ENCODE measurements around the gene LYAR.
A peak's percentile ranks its signal among the peaks of the same experiment; 100 is the strongest.

LYAR gene

GRCh38 chr4:4315461-4316149 lies 25.7 kb upstream of the LYAR start:
- DNase-seq (ENCODE audit: low read depth, low spot score) = no peak

- DNase-seq (ENCODE audit: low read depth, low spot score) = no peak
Measured at GRCh38 chr4:4311193-4311592, 21.2 kb upstream of the LYAR start.

GRCh38 chr4:4308800-4309441 lies 19.0 kb upstream of the LYAR start:
- DNase-seq (ENCODE audit: low read depth, low spot score) = peak; percentile 52

- DNase-seq (ENCODE audit: low read depth, low spot score) = no peak
Measured at GRCh38 chr4:4306920-4307319, 17.0 kb upstream of the LYAR start.

- no peak for DNase-seq (ENCODE audit: low read depth, low spot score)
Measured at GRCh38 chr4:4302416-4302815, 12.5 kb upstream of the LYAR start.

- DNase-seq (ENCODE audit: low read depth, low spot score) = no peak
Measured at GRCh38 chr4:4302001-4302400, 12.0 kb upstream of the LYAR start.

- no peak for DNase-seq (ENCODE audit: low read depth, low spot score)
Measured at GRCh38 chr4:4299006-4299405, 9.1 kb upstream of the LYAR start.

- no peak for DNase-seq (ENCODE audit: low read depth, low spot score)
Measured at GRCh38 chr4:4296283-4296846, 6.4 kb upstream of the LYAR start.

GRCh38 chr4:4293279-4293678 lies 3.3 kb upstream of the LYAR start:
- DNase-seq (ENCODE audit: low read depth, low spot score) = no peak

- no peak for DNase-seq (ENCODE audit: low read depth, low spot score)
Measured at GRCh38 chr4:4289597-4289940, 385 bp downstream of the LYAR start.

- no peak for DNase-seq (ENCODE audit: low read depth, low spot score)
Measured at GRCh38 chr4:4289055-4289454, 899 bp downstream of the LYAR start.

- no peak for DNase-seq (ENCODE audit: low read depth, low spot score)
Measured at GRCh38 chr4:4288098-4288497, 1.9 kb downstream of the LYAR start.

GRCh38 chr4:4284827-4285618 lies 4.9 kb downstream of the LYAR start:
- no peak for DNase-seq (ENCODE audit: low read depth, low spot score)

GRCh38 chr4:4281787-4282186 lies 8.2 kb downstream of the LYAR start:
- no peak for DNase-seq (ENCODE audit: low read depth, low spot score)

GRCh38 chr4:4277531-4277930 lies 12.4 kb downstream of the LYAR start:
- no peak for DNase-seq (ENCODE audit: low read depth, low spot score)

- no peak for DNase-seq (ENCODE audit: low read depth, low spot score)
Measured at GRCh38 chr4:4274226-4274625, 15.7 kb downstream of the LYAR start.

- DNase-seq (ENCODE audit: low read depth, low spot score) = no peak
Measured at GRCh38 chr4:4271912-4272311, 18.0 kb downstream of the LYAR start.

- no peak for DNase-seq (ENCODE audit: low read depth, low spot score)
Measured at GRCh38 chr4:4270529-4270928, 19.4 kb downstream of the LYAR start.

GRCh38 chr4:4269856-4270255 lies 20.1 kb downstream of the LYAR start:
- no peak for DNase-seq (ENCODE audit: low read depth, low spot score)

- no peak for DNase-seq (ENCODE audit: low read depth, low spot score)
Measured at GRCh38 chr4:4269331-4269731, 20.6 kb downstream of the LYAR start.

GRCh38 chr4:4268776-4269175 lies 21.2 kb downstream of the LYAR start:
- DNase-seq (ENCODE audit: low read depth, low spot score) = no peak

GRCh38 chr4:4267981-4268380 lies 22.0 kb downstream of the LYAR start:
- DNase-seq (ENCODE audit: low read depth, low spot score) = peak; percentile 65
